AG09319 (cell line): ENCODE results near the gene CAPS.

ENCODE experiments used
- DNase-seq: peaks from one replicate; pipeline ENCODE4 v3.0.0-alpha.2; 2010; ENCODE audit warnings: low read depth; ENCODE audit errors: extremely low read depth
- CTCF ChIP-seq: IDR thresholded peaks from 2 replicates; pipeline ENCODE4 v1.5.1; 2011; ENCODE audit warnings: low read depth, mild to moderate bottlenecking, inconsistent platforms, low read length, moderate library complexity

Gene CAPS

GRCh38 chr19:5933391-5934068 is 19.5 kb downstream of the CAPS start:
- TF ChIP-seq CTCF, result no peak
- DNase-seq, result no peak

- TF ChIP-seq CTCF, result no peak
- no peak for DNase-seq
Measured at GRCh38 chr19:5934069-5934401, 20.0 kb downstream of the CAPS start.

GRCh38 chr19:5934774-5935472 is 20.9 kb downstream of the CAPS start:
- no peak for TF ChIP-seq CTCF
- peak; percentile 64 for DNase-seq

- no peak for TF ChIP-seq CTCF
- no peak for DNase-seq
Measured at GRCh38 chr19:5935473-5936291, 21.6 kb downstream of the CAPS start.

GRCh38 chr19:5936292-5936592 is 22.2 kb downstream of the CAPS start:
- no peak for TF ChIP-seq CTCF
- no peak for DNase-seq

GRCh38 chr19:5937550-5937949 is 23.5 kb downstream of the CAPS start:
- DNase-seq, result no peak
- TF ChIP-seq CTCF, result no peak
